Measurements from ENCODE around the gene ASIC1.

DNA sequence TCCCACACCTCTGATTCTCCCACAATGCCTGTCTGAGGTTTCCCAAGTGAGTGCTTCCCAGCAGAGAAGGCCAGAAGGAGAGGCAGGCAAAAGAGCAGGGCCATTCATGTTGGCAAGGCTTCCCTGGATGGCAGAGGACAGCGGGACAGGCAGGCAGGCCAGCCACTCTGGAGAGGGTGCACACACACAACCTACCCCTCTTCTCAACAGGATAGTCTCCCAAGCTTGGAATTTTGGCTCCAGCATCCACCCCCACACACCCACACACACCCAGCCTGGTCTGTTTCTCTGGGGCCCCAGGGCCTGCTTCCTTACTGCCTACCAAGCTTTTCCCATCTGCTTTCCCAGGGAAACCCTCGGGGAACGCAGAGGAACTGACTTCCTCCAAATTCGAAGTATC lies 16.7 kb upstream of the ASIC1 start:
- TF ChIP-seq, protein P1, sequence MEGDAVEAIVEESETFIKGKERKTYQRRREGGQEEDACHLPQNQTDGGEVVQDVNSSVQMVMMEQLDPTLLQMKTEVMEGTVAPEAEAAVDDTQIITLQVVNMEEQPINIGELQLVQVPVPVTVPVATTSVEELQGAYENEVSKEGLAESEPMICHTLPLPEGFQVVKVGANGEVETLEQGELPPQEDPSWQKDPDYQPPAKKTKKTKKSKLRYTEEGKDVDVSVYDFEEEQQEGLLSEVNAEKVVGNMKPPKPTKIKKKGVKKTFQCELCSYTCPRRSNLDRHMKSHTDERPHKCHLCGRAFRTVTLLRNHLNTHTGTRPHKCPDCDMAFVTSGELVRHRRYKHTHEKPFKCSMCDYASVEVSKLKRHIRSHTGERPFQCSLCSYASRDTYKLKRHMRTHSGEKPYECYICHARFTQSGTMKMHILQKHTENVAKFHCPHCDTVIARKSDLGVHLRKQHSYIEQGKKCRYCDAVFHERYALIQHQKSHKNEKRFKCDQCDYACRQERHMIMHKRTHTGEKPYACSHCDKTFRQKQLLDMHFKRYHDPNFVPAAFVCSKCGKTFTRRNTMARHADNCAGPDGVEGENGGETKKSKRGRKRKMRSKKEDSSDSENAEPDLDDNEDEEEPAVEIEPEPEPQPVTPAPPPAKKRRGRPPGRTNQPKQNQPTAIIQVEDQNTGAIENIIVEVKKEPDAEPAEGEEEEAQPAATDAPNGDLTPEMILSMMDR (conservative IDR thresholded peaks at IDR 0.05; ENCODE audit: low read depth, low read length) = no peak
- TF ChIP-seq EZH2 (IDR thresholded peaks at IDR 0.05; ENCODE audit: low read length, unreplicated experiment) (no peak), EZH2phosphoT487 (IDR thresholded peaks at IDR 0.05; ENCODE audit: borderline replicate concordance, low read length) (no peak)

All from PC-3 (cell line).